ENCODE results near the gene AGA. TPM values are rescaled to one million over a fixed set of nuclear protein-coding genes. Genes with fewer than 3 reads are reported as not detected.
A peak's percentile ranks its signal among the peaks of the same experiment; 100 is the strongest.

Gene AGA
- total and polyA plus RNA-seq, 8 donors = 5.5 to 16.7 (median 13.4) TPM

- DNase-seq (no peak), FAIRE-seq (no peak), ATAC-seq (no peak)
- H3K9me3 ChIP-seq = no peaks in the 10 kb centered on the region
- 89 to 95% methylated on average over 26 of the region's 26 CpGs for WGBS, 2 donors
- H3K4me1 ChIP-seq = peaks cover 0 to 9% (median 4%) of the 10 kb centered on the region in 3 donors
- intact Hi-C loops (cut with DNase I) = no loop called here
- H3K27me3 ChIP-seq = no peaks in the 10 kb centered on the region
- TF ChIP-seq CTCF (IDR thresholded peaks at IDR 0.05) = no peak
- no peak overlapping the region for H3K4me3 ChIP-seq
- no peaks in the 10 kb centered on the region for H3K36me3 ChIP-seq
- no peak overlapping the region for H3K27ac ChIP-seq
These were observed 2.9 kb upstream of the AGA start for GRCh38 chr4:177444911-177445736.

- 22 to 24% methylated on average over 12 of the region's 12 CpGs for WGBS, 2 donors
- TF ChIP-seq CTCF (IDR thresholded peaks at IDR 0.05) = no peak
- H3K27me3 ChIP-seq = no peaks in the 10 kb centered on the region
- ATAC-seq (no peak), DNase-seq (no peak), FAIRE-seq (no peak)
- peaks cover 0 to 9% (median 4%) of the 10 kb centered on the region in 3 donors for H3K4me1 ChIP-seq
- H3K36me3 ChIP-seq = peaks cover 0 to 4% (median 0%) of the 10 kb centered on the region in 3 donors
- intact Hi-C loops (cut with DNase I) = no loop called here
- H3K27ac ChIP-seq = peak overlapping the region; percentile 81 to 94 (median 89)
- no peaks in the 10 kb centered on the region for H3K9me3 ChIP-seq
- H3K4me3 ChIP-seq = peak overlapping the region; percentile 58 to 68 (median 60)
These were observed 1.0 kb downstream of the AGA start for GRCh38 chr4:177441061-177441802.

- Histone ChIP-seq H3K36me3 (peaks cover 0 to 4% (median 0%) of the 10 kb centered on the region in 3 donors), H3K4me1 (peaks cover 0 to 4% (median 0%) of the 10 kb centered on the region in 3 donors), H3K4me3 (no peak overlapping the region), H3K27ac (no peak overlapping the region), H3K9me3 (no peaks in the 10 kb centered on the region), H3K27me3 (no peaks in the 10 kb centered on the region)
- WGBS, 2 donors = 88 to 92% methylated on average over 7 of the region's 7 CpGs
- DNase-seq (no peak), ATAC-seq (no peak), FAIRE-seq (no peak)
- intact Hi-C loops (cut with DNase I) = no loop called here
- no peak for TF ChIP-seq CTCF (IDR thresholded peaks at IDR 0.05)
These were observed 5.8 kb downstream of the AGA start for GRCh38 chr4:177436456-177436855.

GRCh38 chr4:177434667-177435066 lies 7.6 kb downstream of the AGA start:
- no peak for ATAC-seq

More at GRCh38 chr4:177434667-177435066, 7.6 kb downstream of the AGA start:
- Histone ChIP-seq H3K36me3 (peaks cover 0 to 4% (median 0%) of the 10 kb centered on the region in 3 donors), H3K27ac (no peak overlapping the region), H3K9me3 (no peaks in the 10 kb centered on the region), H3K4me1 (no peaks in the 10 kb centered on the region), H3K4me3 (no peak overlapping the region), H3K27me3 (no peaks in the 10 kb centered on the region)
- WGBS, 2 donors = 92 to 94% methylated on average over 8 of the region's 8 CpGs
- DNase-seq (no peak), FAIRE-seq (no peak)
- intact Hi-C loops (cut with DNase I) = no loop called here
- no peak for TF ChIP-seq CTCF (IDR thresholded peaks at IDR 0.05)
